HepG2 (cell line): ENCODE results near the gene FAM228B. TPM values are rescaled to one million over a fixed set of nuclear protein-coding genes. Genes with fewer than 3 reads are reported as not detected.

Experiments
- ATF7-NPFF ChIP-seq: sonication (generic); formaldehyde crosslinking; IDR thresholded peaks from 2 replicates; pipeline ENCODE4 v1.8.1; 2023; ENCODE audit warnings: mild to moderate bottlenecking, low read depth, missing genetic modification reagents, moderate library complexity
- FOXK1 ChIP-seq: sonication (generic); formaldehyde crosslinking; IDR thresholded peaks from 2 replicates; pipeline ENCODE4 v1.4.0; 2020; ENCODE audit warnings: low read depth, missing genetic modification reagents, borderline replicate concordance
- GTF2F1 ChIP-seq: fragments of 150-350 bp; IDR thresholded peaks from 2 replicates; pipeline ENCODE4 v1.6.1; 2014; ENCODE audit warnings: low read length
- HMGXB3 ChIP-seq: sonication (generic); formaldehyde crosslinking; IDR thresholded peaks from 2 replicates; pipeline ENCODE4 v1.4.0; 2020; ENCODE audit warnings: missing genetic modification reagents, borderline replicate concordance
- KIAA2018 ChIP-seq: sonication (generic); formaldehyde crosslinking; IDR thresholded peaks from 2 replicates; pipeline ENCODE4 v1.5.0; 2020; ENCODE audit warnings: mild to moderate bottlenecking, missing genetic modification reagents, borderline replicate concordance
- NPAS2 ChIP-seq: sonication (generic); formaldehyde crosslinking; IDR thresholded peaks from 2 replicates; pipeline ENCODE4 v1.8.0; 2022; ENCODE audit warnings: mild to moderate bottlenecking, missing genetic modification reagents, borderline replicate concordance
- PHF8 ChIP-seq: sonication (generic); formaldehyde crosslinking; IDR thresholded peaks from 2 replicates; pipeline ENCODE4 v1.5.0; 2020; ENCODE audit warnings: missing genetic modification reagents
- POGK ChIP-seq: sonication (generic); formaldehyde crosslinking; conservative IDR thresholded peaks from 2 replicates; pipeline ENCODE4 v1.8.0; 2022; ENCODE audit warnings: mild to moderate bottlenecking, moderate library complexity, missing genetic modification reagents
- ZNF317 ChIP-seq: sonication (generic); formaldehyde crosslinking; IDR thresholded peaks from 2 replicates; pipeline ENCODE4 v1.5.0; 2020; ENCODE audit warnings: mild to moderate bottlenecking, missing genetic modification reagents
- ZNF451 ChIP-seq: sonication (generic); formaldehyde crosslinking; IDR thresholded peaks from 2 replicates; pipeline ENCODE4 v1.5.0; 2020; ENCODE audit warnings: mild to moderate bottlenecking, missing genetic modification reagents
- polyA plus RNA-seq, 8 experiments: library from polyadenylated mRNA; depleted of rRNA in 3 of 8; stranded (reverse) in 7 of 8; unstranded in 1 of 8; fragments of >200 nt; fragmentation: Illumina TruSeq in 4 of 8; extraction: Trizol in 4 of 8; gene quantifications; 2 replicates each; pipeline versions ENCODE4 v1.2.1 to v1.2.3, GENCODE V29; 2011 to 2016; ENCODE audit warnings: low read depth in 4 of 8, missing spikeins in 1 of 8, mixed read lengths in 1 of 8; ENCODE audit not compliant: insufficient read depth in 1 of 8
- total RNA-seq, 5 experiments: library from RNA; depleted of rRNA; stranded (reverse); fragments of >200 nt; fragmentation: Illumina TruSeq; extraction: Trizol; gene quantifications; 2 replicates each; pipeline ENCODE4 v1.2.3, GENCODE V29; 2016; ENCODE audit warnings: low read depth in 1 of 5

The FAM228B gene
- total and polyA plus RNA-seq, 2 of the 13 experiments (the other 11 are each of a cell fraction or from before 2014, with no cell fraction given) = 0.79 to 1.1 TPM

- TF ChIP-seq KIAA2018 (CRISPR knock-in tag) (0 out of 2 replicates have a peak, but pooled peaks have one; percentile 67), HMGXB3 (CRISPR knock-in tag) (peak; percentile 92), ZNF317 (CRISPR knock-in tag) (no peak; the same call in 1 of the 2 replicates), GTF2F1 (peak; percentile 75; the same call in 1 of the 2 replicates), NPAS2 (CRISPR knock-in tag) (no peak), ZNF451 (CRISPR knock-in tag) (peak; percentile 96), ATF7-NPFF (CRISPR knock-in tag) (peak; percentile 92), POGK (CRISPR knock-in tag) (peak; percentile 99), PHF8 (peak; percentile 88), FOXK1 (CRISPR knock-in tag) (peak; percentile 100)
Measured at GRCh38 chr2:24075915-24076848, 47.1 kb upstream of the FAM228B start, which contains the start of gene SF3B6 (continued).
